ENCODE data around the gene PREP.

PREP gene

GRCh38 chr6:105402939-105403935 lies at the start of gene PREP:
PREP (minus strand) TSS chr6:105403082; CDS start chr6:105402891, 191 bp downstream.
- H3K27me3 ChIP-seq (ENCODE audit: insufficient read depth, insufficient read length), result no peaks in the 10 kb centered on the region
- H3K36me3 ChIP-seq (ENCODE audit: insufficient read depth, insufficient read length, low read length), result no peaks in the 10 kb centered on the region
- H3K4me1 ChIP-seq (ENCODE audit: insufficient read depth, insufficient read length), result peaks cover 6% of the 10 kb centered on the region
- peak within 1 kb of the TSS; percentile 58 for H3K4me3 ChIP-seq (ENCODE audit: insufficient read length, low read depth)
- peak within 1 kb of the TSS; percentile 94 for H3K9ac ChIP-seq (ENCODE audit: insufficient read length, low read depth)
- no peaks in the 10 kb centered on the region for H3K9me3 ChIP-seq (ENCODE audit: insufficient read depth, low read length)
- TF ChIP-seq ZNF274 (IDR thresholded peaks at IDR 0.05; ENCODE audit: low read depth, low read length) (no peak), SUZ12 (IDR thresholded peaks at IDR 0.05; ENCODE audit: extremely low read depth, insufficient read depth, insufficient read length) (no peak), YY1 (IDR thresholded peaks at IDR 0.05; ENCODE audit: insufficient read depth, insufficient read length) (no peak)
- DNase-seq (ENCODE audit: low read depth, low spot score), result peak; percentile 44

GRCh38 chr6:105452376-105452775 lies 49.5 kb upstream of the PREP start:
- no peak for DNase-seq (ENCODE audit: low read depth, low spot score)
- TF ChIP-seq SUZ12 (IDR thresholded peaks at IDR 0.05; ENCODE audit: extremely low read depth, insufficient read depth, insufficient read length) (no peak), ZNF274 (IDR thresholded peaks at IDR 0.05; ENCODE audit: low read depth, low read length) (no peak), YY1 (IDR thresholded peaks at IDR 0.05; ENCODE audit: insufficient read depth, insufficient read length) (no peak)

GRCh38 chr6:105449756-105450390 lies 47.0 kb upstream of the PREP start:
- H3K9me3 ChIP-seq (ENCODE audit: insufficient read depth, low read length), result no peaks in the 10 kb centered on the region
- H3K9ac ChIP-seq (ENCODE audit: insufficient read length, low read depth), result no peak overlapping the region
- H3K4me3 ChIP-seq (ENCODE audit: insufficient read length, low read depth), result no peak overlapping the region
- DNase-seq (ENCODE audit: low read depth, low spot score), result no peak
- H3K27me3 ChIP-seq (ENCODE audit: insufficient read depth, insufficient read length), result no peaks in the 10 kb centered on the region
- H3K36me3 ChIP-seq (ENCODE audit: insufficient read depth, insufficient read length, low read length), result no peaks in the 10 kb centered on the region
- TF ChIP-seq ZNF274 (IDR thresholded peaks at IDR 0.05; ENCODE audit: low read depth, low read length) (no peak), SUZ12 (IDR thresholded peaks at IDR 0.05; ENCODE audit: extremely low read depth, insufficient read depth, insufficient read length) (no peak), YY1 (IDR thresholded peaks at IDR 0.05; ENCODE audit: insufficient read depth, insufficient read length) (no peak)
- H3K4me1 ChIP-seq (ENCODE audit: insufficient read depth, insufficient read length), result no peaks in the 10 kb centered on the region

More at GRCh38 chr6:105452376-105452775, 49.5 kb upstream of the PREP start:
- Histone ChIP-seq H3K9me3 (ENCODE audit: insufficient read depth, low read length) (no peaks in the 10 kb centered on the region), H3K27me3 (ENCODE audit: insufficient read depth, insufficient read length) (no peaks in the 10 kb centered on the region), H3K9ac (ENCODE audit: insufficient read length, low read depth) (no peak overlapping the region), H3K36me3 (ENCODE audit: insufficient read depth, insufficient read length, low read length) (no peaks in the 10 kb centered on the region), H3K4me3 (ENCODE audit: insufficient read length, low read depth) (no peak overlapping the region), H3K4me1 (ENCODE audit: insufficient read depth, insufficient read length) (no peaks in the 10 kb centered on the region)

- H3K4me3 ChIP-seq (ENCODE audit: insufficient read length, low read depth), result no peak overlapping the region
- no peaks in the 10 kb centered on the region for H3K27me3 ChIP-seq (ENCODE audit: insufficient read depth, insufficient read length)
Measured at GRCh38 chr6:105445481-105445880, 42.6 kb upstream of the PREP start.

GRCh38 chr6:105443941-105444340 lies 41.1 kb upstream of the PREP start:
- no peaks in the 10 kb centered on the region for H3K9me3 ChIP-seq (ENCODE audit: insufficient read depth, low read length)
- no peak overlapping the region for H3K9ac ChIP-seq (ENCODE audit: insufficient read length, low read depth)
- TF ChIP-seq SUZ12 (IDR thresholded peaks at IDR 0.05; ENCODE audit: extremely low read depth, insufficient read depth, insufficient read length) (no peak), YY1 (IDR thresholded peaks at IDR 0.05; ENCODE audit: insufficient read depth, insufficient read length) (no peak), ZNF274 (IDR thresholded peaks at IDR 0.05; ENCODE audit: low read depth, low read length) (no peak)
- DNase-seq (ENCODE audit: low read depth, low spot score), result no peak
- H3K4me3 ChIP-seq (ENCODE audit: insufficient read length, low read depth), result no peak overlapping the region
- no peaks in the 10 kb centered on the region for H3K36me3 ChIP-seq (ENCODE audit: insufficient read depth, insufficient read length, low read length)
- no peaks in the 10 kb centered on the region for H3K27me3 ChIP-seq (ENCODE audit: insufficient read depth, insufficient read length)
- no peaks in the 10 kb centered on the region for H3K4me1 ChIP-seq (ENCODE audit: insufficient read depth, insufficient read length)

More at GRCh38 chr6:105445481-105445880, 42.6 kb upstream of the PREP start:
- TF ChIP-seq YY1 (IDR thresholded peaks at IDR 0.05; ENCODE audit: insufficient read depth, insufficient read length), result no peak
- TF ChIP-seq SUZ12 (IDR thresholded peaks at IDR 0.05; ENCODE audit: extremely low read depth, insufficient read depth, insufficient read length), result no peak
- TF ChIP-seq ZNF274 (IDR thresholded peaks at IDR 0.05; ENCODE audit: low read depth, low read length), result no peak
- Histone ChIP-seq H3K9ac (ENCODE audit: insufficient read length, low read depth) (no peak overlapping the region), H3K4me1 (ENCODE audit: insufficient read depth, insufficient read length) (no peaks in the 10 kb centered on the region), H3K36me3 (ENCODE audit: insufficient read depth, insufficient read length, low read length) (no peaks in the 10 kb centered on the region), H3K9me3 (ENCODE audit: insufficient read depth, low read length) (no peaks in the 10 kb centered on the region)
- no peak for DNase-seq (ENCODE audit: low read depth, low spot score)

GRCh38 chr6:105442369-105442768 lies 39.5 kb upstream of the PREP start:
- Histone ChIP-seq H3K4me1 (ENCODE audit: insufficient read depth, insufficient read length) (no peaks in the 10 kb centered on the region), H3K9me3 (ENCODE audit: insufficient read depth, low read length) (no peaks in the 10 kb centered on the region), H3K27me3 (ENCODE audit: insufficient read depth, insufficient read length) (no peaks in the 10 kb centered on the region), H3K36me3 (ENCODE audit: insufficient read depth, insufficient read length, low read length) (no peaks in the 10 kb centered on the region), H3K4me3 (ENCODE audit: insufficient read length, low read depth) (no peak overlapping the region), H3K9ac (ENCODE audit: insufficient read length, low read depth) (no peak overlapping the region)
- DNase-seq (ENCODE audit: low read depth, low spot score), result no peak
- TF ChIP-seq ZNF274 (IDR thresholded peaks at IDR 0.05; ENCODE audit: low read depth, low read length) (no peak), YY1 (IDR thresholded peaks at IDR 0.05; ENCODE audit: insufficient read depth, insufficient read length) (no peak), SUZ12 (IDR thresholded peaks at IDR 0.05; ENCODE audit: extremely low read depth, insufficient read depth, insufficient read length) (no peak)

- no peaks in the 10 kb centered on the region for H3K4me1 ChIP-seq (ENCODE audit: insufficient read depth, insufficient read length)
- H3K4me3 ChIP-seq (ENCODE audit: insufficient read length, low read depth), result no peak overlapping the region
- H3K9me3 ChIP-seq (ENCODE audit: insufficient read depth, low read length), result no peaks in the 10 kb centered on the region
- no peaks in the 10 kb centered on the region for H3K36me3 ChIP-seq (ENCODE audit: insufficient read depth, insufficient read length, low read length)
- no peaks in the 10 kb centered on the region for H3K27me3 ChIP-seq (ENCODE audit: insufficient read depth, insufficient read length)
- no peak for TF ChIP-seq SUZ12 (IDR thresholded peaks at IDR 0.05; ENCODE audit: extremely low read depth, insufficient read depth, insufficient read length)
- TF ChIP-seq YY1 (IDR thresholded peaks at IDR 0.05; ENCODE audit: insufficient read depth, insufficient read length), result no peak
- TF ChIP-seq ZNF274 (IDR thresholded peaks at IDR 0.05; ENCODE audit: low read depth, low read length), result no peak
- DNase-seq (ENCODE audit: low read depth, low spot score), result no peak
- H3K9ac ChIP-seq (ENCODE audit: insufficient read length, low read depth), result no peak overlapping the region
Measured at GRCh38 chr6:105437236-105437635, 34.4 kb upstream of the PREP start.

All from NT2/D1 (cell line).